ENCODE measurements around the gene MAPK8IP2. TPM values are rescaled to one million over a fixed set of nuclear protein-coding genes. Genes with fewer than 3 reads are reported as not detected.
A peak's percentile ranks its signal among the peaks of the same experiment; 100 is the strongest.

MAPK8IP2 gene
- total and polyA plus RNA-seq, 2 of the 13 experiments (the other 11 are each of a cell fraction or from before 2014, with no cell fraction given), result 1.3 to 2.6 TPM

GRCh38 chr22:50599816-50600455, 657 bp upstream of the MAPK8IP2 start (continued):
- TF ChIP-seq, protein P1, sequence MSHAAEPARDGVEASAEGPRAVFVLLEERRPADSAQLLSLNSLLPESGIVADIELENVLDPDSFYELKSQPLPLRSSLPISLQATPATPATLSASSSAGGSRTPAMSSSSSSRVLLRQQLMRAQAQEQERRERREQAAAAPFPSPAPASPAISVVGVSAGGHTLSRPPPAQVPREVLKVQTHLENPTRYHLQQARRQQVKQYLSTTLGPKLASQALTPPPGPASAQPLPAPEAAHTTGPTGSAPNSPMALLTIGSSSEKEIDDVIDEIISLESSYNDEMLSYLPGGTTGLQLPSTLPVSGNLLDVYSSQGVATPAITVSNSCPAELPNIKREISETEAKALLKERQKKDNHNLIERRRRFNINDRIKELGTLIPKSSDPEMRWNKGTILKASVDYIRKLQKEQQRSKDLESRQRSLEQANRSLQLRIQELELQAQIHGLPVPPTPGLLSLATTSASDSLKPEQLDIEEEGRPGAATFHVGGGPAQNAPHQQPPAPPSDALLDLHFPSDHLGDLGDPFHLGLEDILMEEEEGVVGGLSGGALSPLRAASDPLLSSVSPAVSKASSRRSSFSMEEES (CRISPR knock-in tag; IDR thresholded peaks at IDR 0.05), result peak; percentile 97
- TF ChIP-seq, protein P2, sequence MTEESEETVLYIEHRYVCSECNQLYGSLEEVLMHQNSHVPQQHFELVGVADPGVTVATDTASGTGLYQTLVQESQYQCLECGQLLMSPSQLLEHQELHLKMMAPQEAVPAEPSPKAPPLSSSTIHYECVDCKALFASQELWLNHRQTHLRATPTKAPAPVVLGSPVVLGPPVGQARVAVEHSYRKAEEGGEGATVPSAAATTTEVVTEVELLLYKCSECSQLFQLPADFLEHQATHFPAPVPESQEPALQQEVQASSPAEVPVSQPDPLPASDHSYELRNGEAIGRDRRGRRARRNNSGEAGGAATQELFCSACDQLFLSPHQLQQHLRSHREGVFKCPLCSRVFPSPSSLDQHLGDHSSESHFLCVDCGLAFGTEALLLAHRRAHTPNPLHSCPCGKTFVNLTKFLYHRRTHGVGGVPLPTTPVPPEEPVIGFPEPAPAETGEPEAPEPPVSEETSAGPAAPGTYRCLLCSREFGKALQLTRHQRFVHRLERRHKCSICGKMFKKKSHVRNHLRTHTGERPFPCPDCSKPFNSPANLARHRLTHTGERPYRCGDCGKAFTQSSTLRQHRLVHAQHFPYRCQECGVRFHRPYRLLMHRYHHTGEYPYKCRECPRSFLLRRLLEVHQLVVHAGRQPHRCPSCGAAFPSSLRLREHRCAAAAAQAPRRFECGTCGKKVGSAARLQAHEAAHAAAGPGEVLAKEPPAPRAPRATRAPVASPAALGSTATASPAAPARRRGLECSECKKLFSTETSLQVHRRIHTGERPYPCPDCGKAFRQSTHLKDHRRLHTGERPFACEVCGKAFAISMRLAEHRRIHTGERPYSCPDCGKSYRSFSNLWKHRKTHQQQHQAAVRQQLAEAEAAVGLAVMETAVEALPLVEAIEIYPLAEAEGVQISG (CRISPR knock-in tag; IDR thresholded peaks at IDR 0.05), result peak; percentile 94
- TF ChIP-seq ZBED4 (CRISPR knock-in tag; IDR thresholded peaks at IDR 0.05; ENCODE audit: borderline replicate concordance), result peak; percentile 97
- TF ChIP-seq MIER3 (CRISPR knock-in tag; IDR thresholded peaks at IDR 0.05; ENCODE audit: borderline replicate concordance), result peak; percentile 85; the same call in 1 of the 2 replicates
- TF ChIP-seq, protein P3, sequence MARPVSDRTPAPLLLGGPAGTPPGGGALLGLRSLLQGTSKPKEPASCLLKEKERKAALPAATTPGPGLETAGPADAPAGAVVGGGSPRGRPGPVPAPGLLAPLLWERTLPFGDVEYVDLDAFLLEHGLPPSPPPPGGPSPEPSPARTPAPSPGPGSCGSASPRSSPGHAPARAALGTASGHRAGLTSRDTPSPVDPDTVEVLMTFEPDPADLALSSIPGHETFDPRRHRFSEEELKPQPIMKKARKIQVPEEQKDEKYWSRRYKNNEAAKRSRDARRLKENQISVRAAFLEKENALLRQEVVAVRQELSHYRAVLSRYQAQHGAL (CRISPR knock-in tag; IDR thresholded peaks at IDR 0.05; ENCODE audit: not compliant biosample characterization), result peak; percentile 99
- TF ChIP-seq, protein P4, sequence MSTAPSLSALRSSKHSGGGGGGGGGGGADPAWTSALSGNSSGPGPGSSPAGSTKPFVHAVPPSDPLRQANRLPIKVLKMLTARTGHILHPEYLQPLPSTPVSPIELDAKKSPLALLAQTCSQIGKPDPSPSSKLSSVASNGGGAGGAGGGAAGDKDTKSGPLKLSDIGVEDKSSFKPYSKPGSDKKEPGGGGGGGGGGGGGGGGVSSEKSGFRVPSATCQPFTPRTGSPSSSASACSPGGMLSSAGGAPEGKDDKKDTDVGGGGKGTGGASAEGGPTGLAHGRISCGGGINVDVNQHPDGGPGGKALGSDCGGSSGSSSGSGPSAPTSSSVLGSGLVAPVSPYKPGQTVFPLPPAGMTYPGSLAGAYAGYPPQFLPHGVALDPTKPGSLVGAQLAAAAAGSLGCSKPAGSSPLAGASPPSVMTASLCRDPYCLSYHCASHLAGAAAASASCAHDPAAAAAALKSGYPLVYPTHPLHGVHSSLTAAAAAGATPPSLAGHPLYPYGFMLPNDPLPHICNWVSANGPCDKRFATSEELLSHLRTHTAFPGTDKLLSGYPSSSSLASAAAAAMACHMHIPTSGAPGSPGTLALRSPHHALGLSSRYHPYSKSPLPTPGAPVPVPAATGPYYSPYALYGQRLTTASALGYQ (CRISPR knock-in tag; IDR thresholded peaks at IDR 0.05), result peak; percentile 92
- TF ChIP-seq, protein P5, sequence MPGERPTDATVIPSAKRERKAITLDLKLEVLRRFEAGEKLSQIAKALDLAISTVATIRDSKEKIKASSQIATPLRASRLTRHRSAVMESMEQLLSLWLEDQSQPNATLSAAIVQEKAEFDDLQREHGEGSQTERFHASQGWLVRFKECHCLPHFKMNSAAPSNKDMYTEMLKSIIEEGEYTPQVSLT (CRISPR knock-in tag; IDR thresholded peaks at IDR 0.05; ENCODE audit: borderline replicate concordance, low read depth), result no peak; the same call in 1 of the 2 replicates
- TF ChIP-seq, protein P6, sequence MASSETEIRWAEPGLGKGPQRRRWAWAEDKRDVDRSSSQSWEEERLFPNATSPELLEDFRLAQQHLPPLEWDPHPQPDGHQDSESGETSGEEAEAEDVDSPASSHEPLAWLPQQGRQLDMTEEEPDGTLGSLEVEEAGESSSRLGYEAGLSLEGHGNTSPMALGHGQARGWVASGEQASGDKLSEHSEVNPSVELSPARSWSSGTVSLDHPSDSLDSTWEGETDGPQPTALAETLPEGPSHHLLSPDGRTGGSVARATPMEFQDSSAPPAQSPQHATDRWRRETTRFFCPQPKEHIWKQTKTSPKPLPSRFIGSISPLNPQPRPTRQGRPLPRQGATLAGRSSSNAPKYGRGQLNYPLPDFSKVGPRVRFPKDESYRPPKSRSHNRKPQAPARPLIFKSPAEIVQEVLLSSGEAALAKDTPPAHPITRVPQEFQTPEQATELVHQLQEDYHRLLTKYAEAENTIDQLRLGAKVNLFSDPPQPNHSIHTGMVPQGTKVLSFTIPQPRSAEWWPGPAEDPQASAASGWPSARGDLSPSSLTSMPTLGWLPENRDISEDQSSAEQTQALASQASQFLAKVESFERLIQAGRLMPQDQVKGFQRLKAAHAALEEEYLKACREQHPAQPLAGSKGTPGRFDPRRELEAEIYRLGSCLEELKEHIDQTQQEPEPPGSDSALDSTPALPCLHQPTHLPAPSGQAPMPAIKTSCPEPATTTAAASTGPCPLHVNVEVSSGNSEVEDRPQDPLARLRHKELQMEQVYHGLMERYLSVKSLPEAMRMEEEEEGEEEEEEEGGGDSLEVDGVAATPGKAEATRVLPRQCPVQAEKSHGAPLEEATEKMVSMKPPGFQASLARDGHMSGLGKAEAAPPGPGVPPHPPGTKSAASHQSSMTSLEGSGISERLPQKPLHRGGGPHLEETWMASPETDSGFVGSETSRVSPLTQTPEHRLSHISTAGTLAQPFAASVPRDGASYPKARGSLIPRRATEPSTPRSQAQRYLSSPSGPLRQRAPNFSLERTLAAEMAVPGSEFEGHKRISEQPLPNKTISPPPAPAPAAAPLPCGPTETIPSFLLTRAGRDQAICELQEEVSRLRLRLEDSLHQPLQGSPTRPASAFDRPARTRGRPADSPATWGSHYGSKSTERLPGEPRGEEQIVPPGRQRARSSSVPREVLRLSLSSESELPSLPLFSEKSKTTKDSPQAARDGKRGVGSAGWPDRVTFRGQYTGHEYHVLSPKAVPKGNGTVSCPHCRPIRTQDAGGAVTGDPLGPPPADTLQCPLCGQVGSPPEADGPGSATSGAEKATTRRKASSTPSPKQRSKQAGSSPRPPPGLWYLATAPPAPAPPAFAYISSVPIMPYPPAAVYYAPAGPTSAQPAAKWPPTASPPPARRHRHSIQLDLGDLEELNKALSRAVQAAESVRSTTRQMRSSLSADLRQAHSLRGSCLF (CRISPR knock-in tag; IDR thresholded peaks at IDR 0.05; ENCODE audit: borderline replicate concordance), result peak; percentile 96
- peak; percentile 100 for TF ChIP-seq ZFP37 (CRISPR knock-in tag; IDR thresholded peaks at IDR 0.05; ENCODE audit: borderline replicate concordance)
- peak; percentile 88 for TF ChIP-seq ZNF761 (CRISPR knock-in tag; conservative IDR thresholded peaks at IDR 0.05)
